Fibroblast of lung (primary cell): ENCODE results near the gene NUAK2.

Source experiments
- CTCF ChIP-seq, 2 donors: IDR thresholded peaks in 1 of 2; conservative IDR thresholded peaks in 1 of 2; 1 replicate in 1 of 2; 2 replicates in 1 of 2; pipeline ENCODE4 v1.5.1; 2011 to 2012; ENCODE audit warnings: low read length in 2 of 2, control low read depth in 1 of 2, inconsistent platforms in 1 of 2, low read depth in 1 of 2, mild to moderate bottlenecking in 1 of 2
- EZH2 ChIP-seq: IDR thresholded peaks from 2 replicates; pipeline ENCODE4 v1.5.1; 2012; ENCODE audit warnings: low read length, control low read depth, mild to moderate bottlenecking; ENCODE audit errors: missing control alignments

- TF ChIP-seq CTCF (conservative IDR thresholded peaks at IDR 0.05 in 1 of 2, IDR thresholded peaks at IDR 0.05 in 1 of 2; ENCODE audit: low read depth in 1 of 2, low read length in 2 of 2): no peak
- no peak for TF ChIP-seq EZH2
Measured at GRCh38 chr1:205294175-205294917, 27.2 kb downstream of the NUAK2 start.
